GM19240 (cell line): ENCODE results near the gene ILKAP.

Experiments used
- DNase-seq: peaks from one replicate; pipeline ENCODE4 v3.0.0; 2011; ENCODE audit warnings: low spot score; ENCODE audit not compliant: insufficient read length

ILKAP gene

GRCh38 chr2:238203094-238203972, at the start of gene ILKAP:
TSS of gene ILKAP (minus strand) at chr2:238203695. CDS start at chr2:238203553, 142 bp downstream.
- DNase-seq, result peak; percentile 98

GRCh38 chr2:238252766-238253630, 49.5 kb upstream of the ILKAP start:
- no peak for DNase-seq

GRCh38 chr2:238251986-238252385, 48.5 kb upstream of the ILKAP start:
- no peak for DNase-seq

- no peak for DNase-seq
Measured at GRCh38 chr2:238251331-238251730, 47.8 kb upstream of the ILKAP start.

GRCh38 chr2:238250896-238251295, 47.4 kb upstream of the ILKAP start:
- no peak for DNase-seq

- DNase-seq, result no peak
Measured at GRCh38 chr2:238247841-238248453, 44.5 kb upstream of the ILKAP start.

- DNase-seq, result no peak
Measured at GRCh38 chr2:238247002-238247822, 43.7 kb upstream of the ILKAP start.

GRCh38 chr2:238244151-238244550, 40.7 kb upstream of the ILKAP start:
- no peak for DNase-seq

GRCh38 chr2:238243496-238244076, 40.1 kb upstream of the ILKAP start:
- no peak for DNase-seq

GRCh38 chr2:238242731-238243495, 39.4 kb upstream of the ILKAP start:
- no peak for DNase-seq

GRCh38 chr2:238241970-238242369, 38.5 kb upstream of the ILKAP start:
- no peak for DNase-seq

- DNase-seq, result no peak
Measured at GRCh38 chr2:238240757-238241711, 37.5 kb upstream of the ILKAP start.

- DNase-seq, result peak; percentile 91
Measured at GRCh38 chr2:238239863-238240756, 36.6 kb upstream of the ILKAP start, which contains the start of gene HES6. TSS of gene HES6 (minus strand) at chr2:238240038. CDS start at chr2:238239905, 133 bp downstream.

- DNase-seq, result no peak
Measured at GRCh38 chr2:238239543-238239862, 36.0 kb upstream of the ILKAP start.

- no peak for DNase-seq
Measured at GRCh38 chr2:238238766-238239542, 35.5 kb upstream of the ILKAP start.

GRCh38 chr2:238238311-238238765, 34.8 kb upstream of the ILKAP start:
- DNase-seq, result no peak
